ENCODE measurements around the gene TGIF1.
"Not testable (repeated sequence)": the region's sequence is repeated elsewhere in the genome, so short reads cannot be mapped to it uniquely, and the experiment has no call there.

The TGIF1 gene

GRCh38 chr18:3450012-3450798 lies at the start of gene TGIF1:
Gene TGIF1 (plus strand): TSS chr18:3450172. CDS start chr18:3450490, 318 bp downstream.
- peak; percentile 40 for DNase-seq

DNA sequence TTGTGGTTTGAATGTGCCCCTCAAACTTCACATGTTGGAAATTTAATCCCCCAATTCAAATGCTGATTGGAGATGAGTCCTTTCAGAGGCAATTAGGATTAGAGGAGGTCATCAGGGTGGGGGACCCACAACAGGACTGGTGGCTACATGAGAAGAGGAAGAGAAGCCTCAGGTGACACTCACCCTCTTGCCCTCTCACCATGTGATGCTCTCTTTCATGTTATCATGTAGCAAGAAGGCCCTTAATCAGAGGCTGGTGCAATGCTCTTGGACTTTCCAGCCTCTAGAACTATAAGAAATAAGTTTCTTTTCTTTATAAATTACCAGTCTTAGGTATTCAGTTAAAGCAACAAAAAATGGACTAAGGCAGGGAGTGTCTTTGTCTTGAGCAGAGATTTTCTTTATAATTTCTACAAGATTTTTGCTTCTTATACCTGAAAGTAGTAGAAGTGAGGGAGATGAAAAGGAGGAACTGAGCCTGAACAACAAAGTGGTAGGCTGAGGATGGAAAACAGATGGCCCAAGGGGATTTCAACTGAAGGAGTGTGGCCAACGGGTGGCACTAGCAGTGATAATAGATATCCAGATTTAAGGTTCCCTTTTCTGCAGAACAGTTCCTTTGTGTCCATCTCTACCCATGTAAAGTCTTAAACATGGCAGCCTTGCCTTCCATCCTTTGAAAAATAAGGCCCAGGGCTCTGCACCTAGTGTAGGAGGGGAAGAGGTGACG lies 49.2 kb upstream of the TGIF1 start:
- DNase-seq, result no peak

- no peak for DNase-seq
Observed at GRCh38 chr18:3401669-3402620, 48.0 kb upstream of the TGIF1 start.

- no peak for DNase-seq
Observed at GRCh38 chr18:3402982-3403451, 47.0 kb upstream of the TGIF1 start.

- DNase-seq, result no peak
Observed at GRCh38 chr18:3405713-3406112, 44.3 kb upstream of the TGIF1 start.

DNA sequence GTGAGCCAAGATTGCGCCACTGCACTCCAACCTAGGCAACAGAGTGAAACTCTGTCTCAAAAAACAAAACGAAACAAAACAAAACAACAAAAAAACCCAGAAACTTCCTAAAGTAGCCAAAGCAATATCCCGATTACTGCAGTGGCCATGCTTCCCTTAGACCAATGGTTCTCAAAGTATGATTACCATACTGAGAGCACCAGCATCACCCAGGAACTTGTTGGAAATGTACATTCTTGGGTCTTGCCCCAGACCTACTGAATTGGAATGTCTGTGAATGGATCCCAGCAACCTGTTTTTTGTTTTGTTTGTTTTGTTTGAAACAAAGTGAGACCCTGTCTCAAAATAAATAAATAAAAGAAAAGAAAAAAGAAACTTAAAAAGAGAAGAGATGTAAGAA lies 41.9 kb upstream of the TGIF1 start:
- DNase-seq, result no peak

GRCh38 chr18:3409811-3410210 lies 40.2 kb upstream of the TGIF1 start:
- DNase-seq, result no peak

- DNase-seq, result no peak
Observed at GRCh38 chr18:3410273-3410672, 39.7 kb upstream of the TGIF1 start.

DNA sequence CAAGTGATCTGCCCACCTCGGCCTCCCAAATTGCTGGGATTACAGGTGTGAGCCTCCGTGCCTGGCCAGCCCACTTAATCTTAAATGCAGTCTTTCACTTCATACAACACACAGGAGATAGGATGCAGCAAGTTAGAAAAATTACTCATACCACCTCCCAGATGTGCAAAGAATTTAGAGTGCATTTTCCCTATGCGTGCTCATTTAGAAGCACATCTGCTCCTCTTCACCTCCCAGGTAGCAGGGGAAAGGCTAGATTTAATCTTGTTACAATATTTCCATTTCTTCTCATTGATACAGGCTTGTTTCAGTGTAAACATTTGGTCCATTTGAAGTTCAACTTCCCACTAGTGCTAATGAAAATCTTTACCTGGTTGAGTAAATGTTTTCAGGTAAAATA lies 39.1 kb upstream of the TGIF1 start:
- DNase-seq, result not testable (repeated sequence)

DNA sequence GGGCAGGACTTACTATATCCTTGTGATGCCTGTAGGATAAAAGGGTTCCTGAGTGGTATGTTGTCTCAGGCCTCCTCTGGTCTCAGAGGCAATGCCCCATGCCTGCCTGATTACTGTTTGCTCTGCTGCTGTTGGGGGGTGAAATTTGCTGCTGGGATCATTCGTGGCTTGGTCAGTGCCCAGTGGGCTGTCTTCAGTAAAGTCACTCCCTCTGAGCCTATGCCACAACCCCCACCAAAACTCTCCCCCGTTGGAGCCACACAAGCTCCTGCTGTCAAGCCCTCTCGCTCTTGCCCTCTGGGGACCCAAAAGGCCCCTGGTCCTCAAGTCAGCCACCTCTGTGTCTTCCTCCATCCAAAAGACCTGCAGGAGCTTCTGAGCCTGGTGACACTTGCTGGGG lies 38.6 kb upstream of the TGIF1 start:
- no peak for DNase-seq

DNA sequence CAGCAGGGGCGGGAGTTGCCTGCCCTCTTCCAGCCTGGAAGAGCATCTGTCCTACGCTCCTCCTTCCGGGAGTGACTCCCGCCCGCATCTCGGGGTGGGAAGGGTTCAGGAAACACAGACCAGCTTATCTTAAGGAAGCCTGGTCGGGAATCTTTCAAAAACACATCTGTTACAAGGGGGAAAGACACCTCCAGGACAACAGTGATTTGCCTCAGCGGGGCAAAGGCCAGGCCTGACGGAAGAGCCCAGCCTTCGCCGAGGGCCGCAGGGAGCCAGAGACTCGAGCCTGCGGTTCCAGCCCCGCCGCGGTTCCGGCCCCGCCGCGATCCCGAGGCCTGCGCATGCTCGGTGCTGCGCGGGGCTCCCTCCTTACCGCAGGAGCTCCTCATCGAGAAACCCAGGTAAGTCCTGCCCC lies 38.1 kb upstream of the TGIF1 start:
- DNase-seq, result no peak

DNA sequence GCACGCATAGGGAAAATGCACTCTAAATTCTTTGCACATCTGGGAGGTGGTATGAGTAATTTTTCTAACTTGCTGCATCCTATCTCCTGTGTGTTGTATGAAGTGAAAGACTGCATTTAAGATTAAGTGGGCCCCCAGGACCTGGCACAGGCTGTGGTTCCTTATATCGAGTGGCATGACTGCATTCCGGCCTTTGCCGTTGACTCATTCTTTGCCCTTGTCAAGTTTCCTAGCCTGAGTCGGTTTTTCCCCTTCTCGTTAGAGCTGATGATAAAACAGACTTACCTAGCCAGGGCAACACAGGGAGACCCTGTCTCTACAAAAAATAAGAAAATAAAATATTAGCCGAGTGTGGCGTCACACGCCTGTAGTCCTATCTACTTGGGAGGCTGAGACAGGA lies 37.4 kb upstream of the TGIF1 start:
- DNase-seq, result not testable (repeated sequence)

DNA sequence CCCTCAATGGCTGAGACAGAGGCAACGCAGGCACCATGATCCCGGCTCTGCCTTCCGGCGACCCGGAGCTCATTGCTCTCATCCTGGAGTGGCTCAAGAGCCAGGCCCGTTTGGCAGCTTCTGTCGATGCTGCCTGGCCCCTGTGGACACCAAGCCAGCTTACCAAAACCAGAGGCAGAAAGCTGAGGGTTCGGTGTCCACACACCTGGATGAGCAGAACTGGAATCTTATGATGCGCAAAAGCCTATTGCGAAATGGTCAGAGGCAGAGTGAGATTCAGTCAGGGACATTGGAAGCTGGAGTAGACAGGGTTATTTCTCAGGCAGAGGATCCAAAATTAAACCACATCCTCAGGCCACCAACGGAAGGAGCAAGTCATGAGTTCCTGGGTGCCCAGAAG lies 34.9 kb upstream of the TGIF1 start:
- DNase-seq, result no peak

- no peak for DNase-seq
Observed at GRCh38 chr18:3418083-3418482, 31.9 kb upstream of the TGIF1 start.

DNA sequence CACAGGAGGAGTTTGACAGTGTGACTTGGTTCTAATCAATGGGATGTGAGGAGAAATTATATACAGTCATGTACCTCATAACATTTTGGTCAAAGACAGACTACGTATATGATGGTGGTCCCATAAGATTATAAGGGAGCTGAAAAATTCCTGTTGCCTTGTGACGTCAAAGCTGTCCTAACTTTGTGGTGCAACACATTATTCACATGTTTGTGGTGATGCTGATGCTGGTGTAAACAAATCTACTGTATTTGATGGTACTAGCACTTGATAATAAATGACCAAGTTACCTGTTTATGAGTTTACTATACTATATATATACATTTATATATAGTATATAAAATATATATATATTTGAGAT lies 29.1 kb upstream of the TGIF1 start:
- no peak for DNase-seq

GRCh38 chr18:3422905-3423304 lies 27.1 kb upstream of the TGIF1 start:
- no peak for DNase-seq

DNA sequence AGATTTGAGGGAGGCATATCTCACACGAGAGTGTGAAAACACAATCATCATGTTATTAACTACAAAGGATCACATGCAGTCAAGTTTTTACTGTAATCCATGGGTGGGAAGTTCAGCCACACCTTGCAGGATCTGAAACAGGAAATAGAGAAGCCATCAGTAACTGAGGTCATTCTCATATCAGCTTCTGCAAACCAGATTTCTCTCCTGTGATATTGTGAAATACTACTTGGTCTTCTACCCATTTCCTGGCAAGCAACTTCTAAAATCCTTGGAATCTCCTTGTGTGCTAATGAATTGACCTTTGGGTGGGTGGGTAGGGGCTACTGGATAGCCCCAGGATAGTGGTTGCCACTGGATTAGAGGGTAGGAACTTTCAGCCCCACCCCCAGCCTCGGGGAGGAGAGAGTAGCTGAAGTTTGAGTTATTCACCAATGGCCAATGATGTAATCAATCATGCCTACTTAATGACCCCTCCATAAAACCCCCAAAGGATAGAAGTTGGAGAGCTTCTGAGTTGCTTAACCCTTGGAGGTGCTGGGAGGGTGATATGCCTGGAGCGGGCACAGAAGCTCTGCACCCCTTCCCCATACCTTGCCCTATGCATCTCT lies 25.6 kb upstream of the TGIF1 start:
- no peak for DNase-seq

DNA sequence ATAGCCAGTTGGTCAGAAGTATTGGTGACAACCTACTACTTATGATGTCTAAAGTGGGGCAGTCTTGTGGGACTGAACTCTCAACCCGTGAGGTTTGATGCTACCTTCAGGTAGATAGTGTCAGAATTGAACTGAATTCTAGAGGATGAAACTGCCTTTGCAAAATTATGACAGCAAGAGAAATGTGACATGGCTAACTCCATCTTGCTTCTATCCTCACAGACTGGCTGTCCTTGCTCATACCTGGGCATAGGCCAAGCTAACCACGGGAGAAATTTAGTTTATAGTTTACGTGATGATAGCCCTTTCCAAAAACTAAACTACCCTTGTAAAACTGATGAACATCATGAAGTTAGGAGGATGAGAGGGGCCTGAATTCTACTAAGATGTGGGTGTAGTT lies 24.9 kb upstream of the TGIF1 start:
- DNase-seq, result no peak

DNA sequence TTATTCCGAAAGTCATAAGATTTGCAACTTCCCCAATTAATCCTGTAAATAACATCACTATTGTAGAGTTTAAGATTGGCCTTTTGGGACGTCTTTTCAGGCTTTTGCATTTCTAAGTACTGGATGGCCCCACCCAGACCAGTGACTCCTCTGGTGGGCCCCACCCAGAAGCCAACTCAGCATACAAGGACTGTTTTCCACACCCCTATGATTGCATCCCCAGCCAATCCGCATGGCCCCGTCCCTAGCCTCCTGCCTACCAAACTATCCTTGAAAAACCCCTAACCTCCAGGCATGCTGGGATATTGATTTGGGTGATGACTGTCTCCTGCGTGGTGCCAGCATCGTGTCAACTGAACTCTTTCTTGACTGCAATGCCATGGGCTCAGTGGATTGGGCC lies 24.5 kb upstream of the TGIF1 start:
- DNase-seq, result no peak

DNA sequence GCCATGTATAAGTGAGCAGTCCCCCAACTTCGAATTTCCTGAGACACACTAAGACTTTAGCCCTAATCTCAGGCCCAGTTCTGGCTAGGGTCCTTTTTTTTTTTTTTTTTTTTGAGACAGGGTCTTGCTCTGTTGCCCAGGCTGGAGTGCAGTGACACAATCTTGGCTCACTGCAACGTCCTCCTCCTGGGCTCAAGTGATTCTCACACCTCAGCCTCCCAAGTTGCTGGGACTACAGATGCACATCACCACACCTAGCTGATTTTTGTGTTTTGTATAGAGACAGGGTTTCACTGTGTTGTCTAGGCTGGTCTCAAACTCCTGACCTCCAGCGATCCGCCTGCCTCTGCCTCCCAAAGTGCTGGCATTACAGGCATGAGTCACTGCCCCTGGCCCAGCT lies 23.9 kb upstream of the TGIF1 start:
- DNase-seq, result no peak

- no peak for DNase-seq
Observed at GRCh38 chr18:3427944-3428343, 22.0 kb upstream of the TGIF1 start.

GRCh38 chr18:3429121-3429520 lies 20.9 kb upstream of the TGIF1 start:
- DNase-seq, result no peak

DNA sequence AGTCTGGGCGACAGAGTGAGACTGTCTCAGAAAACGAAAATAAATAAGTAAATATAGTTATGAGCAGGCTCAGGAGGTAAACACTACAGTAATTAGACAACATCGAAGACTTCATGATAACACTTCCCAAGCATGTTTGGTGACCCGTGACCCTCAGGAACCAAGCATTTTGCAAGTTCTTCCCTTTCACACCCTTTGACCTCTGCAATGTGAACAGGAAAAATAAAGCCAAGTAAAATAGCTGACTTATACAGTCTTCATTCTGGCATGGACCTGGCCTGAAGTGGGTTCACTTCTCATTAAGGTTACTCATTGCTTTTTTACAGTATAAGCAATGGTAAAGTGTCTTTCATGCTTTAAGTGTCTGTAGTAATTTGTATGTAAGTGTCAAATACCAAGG lies 15.3 kb upstream of the TGIF1 start:
- no peak for DNase-seq
